ENCODE results near the gene RNF6.

RNF6 gene

GRCh38 chr13:26225896-26226617 lies 3.9 kb upstream of the RNF6 start:
- no peak for FAIRE-seq

GRCh38 chr13:26222520-26223046 lies 469 bp upstream of the RNF6 start:
- FAIRE-seq: no peak

- no peak for FAIRE-seq
Measured at GRCh38 chr13:26221399-26221720, 754 bp downstream of the RNF6 start.

GRCh38 chr13:26220575-26220974 lies 1.5 kb downstream of the RNF6 start:
- FAIRE-seq: no peak

GRCh38 chr13:26219726-26220125 lies 2.4 kb downstream of the RNF6 start:
- FAIRE-seq: no peak

GRCh38 chr13:26216042-26216441 lies 6.1 kb downstream of the RNF6 start:
- no peak for FAIRE-seq

GRCh38 chr13:26213982-26214381 lies 8.1 kb downstream of the RNF6 start:
- no peak for FAIRE-seq

- FAIRE-seq: no peak
Measured at GRCh38 chr13:26213345-26213744, 8.8 kb downstream of the RNF6 start.

GRCh38 chr13:26208287-26208686 lies 13.8 kb downstream of the RNF6 start:
- FAIRE-seq: no peak

GRCh38 chr13:26202365-26202972 lies 19.6 kb downstream of the RNF6 start:
- FAIRE-seq: no peak

GRCh38 chr13:26200811-26201210 lies 21.3 kb downstream of the RNF6 start:
- FAIRE-seq: no peak

GRCh38 chr13:26198116-26198515 lies 24.0 kb downstream of the RNF6 start:
- FAIRE-seq: no peak

GRCh38 chr13:26197298-26197697 lies 24.8 kb downstream of the RNF6 start:
- FAIRE-seq: no peak

GRCh38 chr13:26186995-26187394 lies 35.1 kb downstream of the RNF6 start:
- no peak for FAIRE-seq

- no peak for FAIRE-seq
Measured at GRCh38 chr13:26186118-26186870, 35.8 kb downstream of the RNF6 start.

- FAIRE-seq: no peak
Measured at GRCh38 chr13:26185720-26186117, 36.4 kb downstream of the RNF6 start.

- FAIRE-seq: no peak
Measured at GRCh38 chr13:26184791-26185250, 37.3 kb downstream of the RNF6 start.

- no peak for FAIRE-seq
Measured at GRCh38 chr13:26183416-26183815, 38.7 kb downstream of the RNF6 start.

- FAIRE-seq: no peak
Measured at GRCh38 chr13:26179344-26179743, 42.8 kb downstream of the RNF6 start.

GRCh38 chr13:26168835-26169234 lies 53.3 kb downstream of the RNF6 start:
- FAIRE-seq: no peak

- FAIRE-seq: no peak
Measured at GRCh38 chr13:26168237-26168814, 53.8 kb downstream of the RNF6 start.

- FAIRE-seq: no peak
Measured at GRCh38 chr13:26163812-26164211, 58.3 kb downstream of the RNF6 start.
